Measurements from ENCODE around the gene PGA3.
A peak's percentile ranks its signal among the peaks of the same experiment; 100 is the strongest.
"Not testable (repeated sequence)": the region's sequence is repeated elsewhere in the genome, so short reads cannot be mapped to it uniquely, and the experiment has no call there.

PGA3 gene

DNA sequence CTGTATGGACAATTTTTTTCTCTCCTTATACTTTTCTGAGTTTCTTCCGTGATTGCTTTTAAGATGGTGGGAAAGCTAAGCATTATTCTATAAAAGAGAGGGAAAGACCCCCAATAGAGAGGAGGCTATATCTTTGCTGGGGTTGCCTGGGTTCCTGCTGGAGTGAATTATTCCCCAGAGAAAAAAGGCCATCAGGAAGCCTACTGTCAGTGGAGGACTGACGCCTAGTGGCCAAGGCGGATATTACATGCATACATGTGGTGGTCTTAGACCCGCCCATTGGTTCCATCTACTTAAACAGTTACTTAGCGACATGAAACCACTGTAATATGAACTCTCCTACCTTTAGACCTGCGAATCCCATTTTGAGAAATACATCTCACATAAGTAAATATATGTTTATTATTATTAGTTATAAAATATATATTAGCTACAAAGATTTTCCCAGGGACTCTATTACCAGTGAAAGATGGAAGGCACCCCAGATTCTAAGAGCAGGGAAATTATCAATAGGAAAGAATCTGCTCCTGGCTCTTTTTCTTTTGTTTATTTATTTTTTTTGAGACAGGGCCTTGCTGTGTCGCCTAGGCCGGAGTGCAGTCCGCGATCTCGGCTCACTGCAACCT is 15.7 kb upstream of the PGA3 start:
- DNase-seq = peak; percentile 43 to 67 (median 58)
- no peaks in the 10 kb centered on the region for H3K4me1 ChIP-seq (ENCODE audit: control insufficient read depth, insufficient read depth, low read length, poor library complexity, severe bottlenecking)
- H3K36me3 ChIP-seq (ENCODE audit: control insufficient read depth, insufficient read depth, low read length) = no peaks in the 10 kb centered on the region
- H3K27me3 ChIP-seq (replicated peaks; ENCODE audit: control insufficient read depth, insufficient read depth, low read length, poor library complexity, severe bottlenecking) = no peaks in the 10 kb centered on the region
- no peak overlapping the region for H3K27ac ChIP-seq (ENCODE audit: insufficient read depth, low read length, poor library complexity, severe bottlenecking)
- no peaks in the 10 kb centered on the region for H3K9me3 ChIP-seq (ENCODE audit: control insufficient read depth, low read length)
- H3K4me3 ChIP-seq (ENCODE audit: insufficient read depth, low read depth, low read length, poor library complexity, severe bottlenecking) = no peak overlapping the region

DNA sequence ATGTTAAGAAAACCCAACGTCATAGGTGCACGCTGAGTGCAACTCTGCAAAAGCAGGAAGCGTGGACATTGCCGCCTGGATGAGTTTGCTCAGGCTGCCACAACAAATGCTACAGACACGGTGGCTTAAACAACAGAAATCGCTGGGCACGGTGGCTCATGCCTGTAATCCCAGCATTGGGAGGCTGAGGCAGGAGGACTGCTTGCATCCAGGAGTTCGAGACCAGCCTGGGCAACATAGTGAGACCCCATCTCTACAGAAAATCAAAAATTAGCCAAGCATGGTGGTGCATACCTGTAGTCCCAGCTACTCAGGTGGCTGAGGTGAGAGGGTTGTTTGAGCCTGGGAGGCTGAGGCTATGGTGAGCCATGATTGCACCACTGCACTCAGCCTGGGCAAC is 13.4 kb upstream of the PGA3 start:
- no peak for DNase-seq
- Histone ChIP-seq H3K27me3 (replicated peaks; ENCODE audit: control insufficient read depth, insufficient read depth, low read length, poor library complexity, severe bottlenecking) (no peaks in the 10 kb centered on the region), H3K27ac (ENCODE audit: insufficient read depth, low read length, poor library complexity, severe bottlenecking) (no peak overlapping the region), H3K4me1 (ENCODE audit: control insufficient read depth, insufficient read depth, low read length, poor library complexity, severe bottlenecking) (no peaks in the 10 kb centered on the region), H3K9me3 (ENCODE audit: control insufficient read depth, low read length) (no peaks in the 10 kb centered on the region), H3K36me3 (ENCODE audit: control insufficient read depth, insufficient read depth, low read length) (no peaks in the 10 kb centered on the region), H3K4me3 (ENCODE audit: insufficient read depth, low read depth, low read length, poor library complexity, severe bottlenecking) (no peak overlapping the region)

DNA sequence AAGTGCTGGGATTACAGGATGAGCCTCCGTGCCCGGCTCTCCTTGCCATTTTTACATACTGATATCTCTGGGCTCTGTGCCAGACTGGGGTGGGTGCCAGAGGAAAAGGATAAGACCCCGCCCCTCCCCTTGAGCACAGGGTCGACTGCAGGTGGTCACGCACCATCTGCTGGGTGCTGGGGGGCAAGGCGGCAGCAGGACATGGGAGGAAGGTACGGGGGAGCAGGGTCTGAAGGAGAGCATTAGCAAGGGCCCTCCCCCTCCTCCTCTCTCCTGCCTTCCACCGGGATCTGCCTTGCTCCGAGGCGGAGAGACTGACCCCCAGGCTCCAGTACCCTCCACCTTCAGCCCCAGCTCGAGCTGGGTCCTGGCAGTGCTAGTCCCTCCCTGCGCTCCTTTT is 9.7 kb upstream of the PGA3 start:
- no peak for DNase-seq
- no peak overlapping the region for H3K4me3 ChIP-seq (ENCODE audit: insufficient read depth, low read depth, low read length, poor library complexity, severe bottlenecking)
- no peaks in the 10 kb centered on the region for H3K9me3 ChIP-seq (ENCODE audit: control insufficient read depth, low read length)
- no peak overlapping the region for H3K27ac ChIP-seq (ENCODE audit: insufficient read depth, low read length, poor library complexity, severe bottlenecking)
- no peaks in the 10 kb centered on the region for H3K36me3 ChIP-seq (ENCODE audit: control insufficient read depth, insufficient read depth, low read length)
- H3K27me3 ChIP-seq (replicated peaks; ENCODE audit: control insufficient read depth, insufficient read depth, low read length, poor library complexity, severe bottlenecking) = no peaks in the 10 kb centered on the region
- no peaks in the 10 kb centered on the region for H3K4me1 ChIP-seq (ENCODE audit: control insufficient read depth, insufficient read depth, low read length, poor library complexity, severe bottlenecking)

DNA sequence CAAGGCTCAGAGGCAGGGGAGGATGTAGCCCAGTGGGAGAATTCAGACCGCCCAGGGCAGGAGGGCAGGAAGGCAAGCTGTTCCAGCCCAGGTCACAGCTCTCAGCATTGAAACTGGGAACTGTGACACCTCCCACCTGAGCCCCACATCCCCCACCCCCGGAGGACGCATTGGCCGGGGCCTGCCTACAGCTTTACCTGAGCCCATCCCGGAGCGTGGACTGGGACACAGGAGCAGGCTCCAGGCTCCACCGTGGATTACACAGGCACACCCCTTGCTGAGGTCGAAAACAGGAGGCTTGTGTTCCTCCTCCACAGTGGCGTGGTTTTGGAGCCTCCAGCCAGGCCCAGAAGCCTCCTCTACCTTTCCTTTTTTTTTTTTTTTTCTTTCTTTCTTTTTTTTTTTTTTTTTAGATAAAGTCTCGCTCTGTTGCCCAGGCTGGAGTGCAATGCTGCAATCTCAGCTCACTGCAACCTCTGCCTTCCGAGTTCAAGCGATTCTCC is 9.1 kb upstream of the PGA3 start:
- Histone ChIP-seq H3K4me3 (ENCODE audit: insufficient read depth, low read depth, low read length, poor library complexity, severe bottlenecking) (no peak overlapping the region), H3K4me1 (ENCODE audit: control insufficient read depth, insufficient read depth, low read length, poor library complexity, severe bottlenecking) (no peaks in the 10 kb centered on the region), H3K36me3 (ENCODE audit: control insufficient read depth, insufficient read depth, low read length) (no peaks in the 10 kb centered on the region), H3K9me3 (ENCODE audit: control insufficient read depth, low read length) (no peaks in the 10 kb centered on the region), H3K27ac (ENCODE audit: insufficient read depth, low read length, poor library complexity, severe bottlenecking) (no peak overlapping the region), H3K27me3 (replicated peaks; ENCODE audit: control insufficient read depth, insufficient read depth, low read length, poor library complexity, severe bottlenecking) (no peaks in the 10 kb centered on the region)
- DNase-seq = no peak

DNA sequence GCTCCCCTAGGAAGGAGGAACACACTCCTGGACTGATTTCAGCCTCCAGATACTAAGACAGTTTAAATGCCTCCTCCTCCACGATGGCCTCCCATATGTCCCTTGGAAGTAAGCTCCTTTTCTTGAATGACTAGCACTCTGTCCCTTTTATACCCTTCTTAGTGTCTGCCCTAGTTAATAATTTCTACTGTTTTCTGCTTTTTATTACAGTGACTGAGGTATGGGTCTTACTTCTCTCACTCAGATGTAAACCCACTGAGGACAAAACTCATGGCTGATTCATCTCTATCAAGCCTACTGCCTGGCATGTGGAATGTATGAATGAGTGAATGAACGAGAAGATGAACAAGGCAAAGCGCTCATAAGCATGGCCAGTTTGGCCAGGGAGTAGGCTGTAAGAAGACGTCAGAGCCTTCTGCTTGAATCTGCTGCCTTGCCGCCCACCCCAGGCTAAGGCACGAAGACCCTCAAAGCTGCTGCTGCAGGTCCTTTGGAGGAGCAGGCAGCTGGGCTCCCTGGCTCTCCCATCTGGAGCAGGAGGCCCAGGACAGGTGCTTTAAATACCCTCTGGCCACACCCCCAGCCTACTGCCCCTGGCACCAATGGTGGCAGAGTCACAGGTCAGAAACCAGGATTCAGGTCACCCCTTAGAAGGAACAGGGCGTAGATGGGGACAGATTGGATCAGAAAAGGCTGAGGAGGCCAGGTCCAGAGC is 8.2 kb upstream of the PGA3 start:
- Histone ChIP-seq H3K9me3 (ENCODE audit: control insufficient read depth, low read length) (no peaks in the 10 kb centered on the region), H3K4me3 (ENCODE audit: insufficient read depth, low read depth, low read length, poor library complexity, severe bottlenecking) (no peak overlapping the region), H3K36me3 (ENCODE audit: control insufficient read depth, insufficient read depth, low read length) (no peaks in the 10 kb centered on the region), H3K4me1 (ENCODE audit: control insufficient read depth, insufficient read depth, low read length, poor library complexity, severe bottlenecking) (no peaks in the 10 kb centered on the region), H3K27ac (ENCODE audit: insufficient read depth, low read length, poor library complexity, severe bottlenecking) (no peak overlapping the region), H3K27me3 (replicated peaks; ENCODE audit: control insufficient read depth, insufficient read depth, low read length, poor library complexity, severe bottlenecking) (no peaks in the 10 kb centered on the region)
- DNase-seq = no peak

DNA sequence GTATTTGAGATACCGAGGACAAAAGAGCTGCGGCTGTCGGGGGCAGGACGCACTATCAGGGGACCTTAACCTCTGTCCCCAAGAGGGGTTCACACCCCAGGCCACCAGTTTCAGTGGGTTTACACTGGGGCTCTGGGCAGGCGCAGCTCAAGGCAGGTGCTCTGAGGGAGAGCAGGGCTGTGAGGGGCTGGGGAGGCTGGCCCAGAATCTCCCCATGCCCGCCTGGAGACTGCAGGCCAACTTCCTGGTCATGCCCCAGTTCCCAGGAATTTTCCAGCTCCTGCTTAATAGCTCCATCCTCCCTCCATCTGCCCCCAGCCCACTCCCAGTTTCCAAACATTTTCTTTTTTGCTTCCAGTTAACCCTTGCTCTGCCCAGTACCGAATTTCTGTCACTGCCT is 7.6 kb upstream of the PGA3 start:
- H3K36me3 ChIP-seq (ENCODE audit: control insufficient read depth, insufficient read depth, low read length) = no peaks in the 10 kb centered on the region
- H3K27ac ChIP-seq (ENCODE audit: insufficient read depth, low read length, poor library complexity, severe bottlenecking) = no peak overlapping the region
- no peak for DNase-seq
- no peaks in the 10 kb centered on the region for H3K4me1 ChIP-seq (ENCODE audit: control insufficient read depth, insufficient read depth, low read length, poor library complexity, severe bottlenecking)
- H3K9me3 ChIP-seq (ENCODE audit: control insufficient read depth, low read length) = no peaks in the 10 kb centered on the region
- no peaks in the 10 kb centered on the region for H3K27me3 ChIP-seq (replicated peaks; ENCODE audit: control insufficient read depth, insufficient read depth, low read length, poor library complexity, severe bottlenecking)
- no peak overlapping the region for H3K4me3 ChIP-seq (ENCODE audit: insufficient read depth, low read depth, low read length, poor library complexity, severe bottlenecking)

DNA sequence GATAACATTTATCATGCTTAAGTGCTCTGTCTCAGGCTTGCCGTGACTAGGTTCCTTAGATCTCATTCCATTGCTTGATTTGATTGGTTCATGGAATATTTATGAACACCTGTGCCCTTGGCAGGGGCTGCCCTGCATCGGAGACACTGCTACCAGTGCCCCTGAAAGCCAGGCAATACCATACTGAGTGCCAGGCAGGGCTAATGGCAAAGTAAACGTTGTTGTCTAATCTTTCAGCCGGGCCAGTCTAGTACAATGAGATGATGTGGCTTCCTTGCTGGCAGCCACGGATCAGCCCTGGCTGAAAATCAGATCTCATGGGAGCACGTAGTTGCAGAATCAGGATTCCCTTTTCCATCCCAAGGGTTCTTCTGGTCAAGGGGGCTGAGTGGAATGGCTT is 5.0 kb upstream of the PGA3 start:
- DNase-seq = no peak
- H3K4me3 ChIP-seq (ENCODE audit: insufficient read depth, low read depth, low read length, poor library complexity, severe bottlenecking) = no peak overlapping the region
- H3K27ac ChIP-seq (ENCODE audit: insufficient read depth, low read length, poor library complexity, severe bottlenecking) = no peak overlapping the region
- H3K36me3 ChIP-seq (ENCODE audit: control insufficient read depth, insufficient read depth, low read length) = no peaks in the 10 kb centered on the region
- no peaks in the 10 kb centered on the region for H3K9me3 ChIP-seq (ENCODE audit: control insufficient read depth, low read length)
- no peaks in the 10 kb centered on the region for H3K27me3 ChIP-seq (replicated peaks; ENCODE audit: control insufficient read depth, insufficient read depth, low read length, poor library complexity, severe bottlenecking)
- H3K4me1 ChIP-seq (ENCODE audit: control insufficient read depth, insufficient read depth, low read length, poor library complexity, severe bottlenecking) = no peaks in the 10 kb centered on the region

DNA sequence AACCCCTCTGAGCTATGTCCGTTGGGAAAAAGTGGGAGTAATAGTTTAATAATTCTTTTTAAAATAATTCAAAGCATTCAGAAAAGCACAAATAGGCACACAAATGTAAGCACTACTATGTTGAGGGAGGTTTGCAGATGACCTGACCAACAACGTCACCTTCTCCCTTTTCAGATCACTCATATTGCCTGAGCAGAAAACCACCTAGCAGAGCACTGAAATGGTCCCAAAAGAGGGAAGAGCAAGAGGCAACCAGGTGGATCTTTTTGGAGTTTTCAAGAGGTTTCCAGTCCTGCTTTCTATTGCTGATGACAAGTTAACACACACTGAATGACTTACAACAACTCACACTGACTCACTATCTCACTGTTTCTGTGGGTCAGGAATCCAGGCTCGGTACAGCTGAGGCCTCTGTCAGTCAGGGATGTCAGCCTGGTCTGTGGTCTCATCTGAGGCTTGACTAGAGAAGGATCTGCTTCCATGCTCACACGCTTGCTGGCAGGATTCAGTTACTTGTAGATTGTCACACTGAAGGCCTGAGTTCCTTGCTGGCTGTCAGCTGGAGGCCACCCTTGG is 4.3 kb upstream of the PGA3 start:
- no peaks in the 10 kb centered on the region for H3K9me3 ChIP-seq (ENCODE audit: control insufficient read depth, low read length)
- H3K4me3 ChIP-seq (ENCODE audit: insufficient read depth, low read depth, low read length, poor library complexity, severe bottlenecking) = no peak overlapping the region
- H3K27me3 ChIP-seq (replicated peaks; ENCODE audit: control insufficient read depth, insufficient read depth, low read length, poor library complexity, severe bottlenecking) = no peaks in the 10 kb centered on the region
- H3K36me3 ChIP-seq (ENCODE audit: control insufficient read depth, insufficient read depth, low read length) = no peaks in the 10 kb centered on the region
- H3K4me1 ChIP-seq (ENCODE audit: control insufficient read depth, insufficient read depth, low read length, poor library complexity, severe bottlenecking) = no peaks in the 10 kb centered on the region
- no peak overlapping the region for H3K27ac ChIP-seq (ENCODE audit: insufficient read depth, low read length, poor library complexity, severe bottlenecking)
- no peak for DNase-seq

DNA sequence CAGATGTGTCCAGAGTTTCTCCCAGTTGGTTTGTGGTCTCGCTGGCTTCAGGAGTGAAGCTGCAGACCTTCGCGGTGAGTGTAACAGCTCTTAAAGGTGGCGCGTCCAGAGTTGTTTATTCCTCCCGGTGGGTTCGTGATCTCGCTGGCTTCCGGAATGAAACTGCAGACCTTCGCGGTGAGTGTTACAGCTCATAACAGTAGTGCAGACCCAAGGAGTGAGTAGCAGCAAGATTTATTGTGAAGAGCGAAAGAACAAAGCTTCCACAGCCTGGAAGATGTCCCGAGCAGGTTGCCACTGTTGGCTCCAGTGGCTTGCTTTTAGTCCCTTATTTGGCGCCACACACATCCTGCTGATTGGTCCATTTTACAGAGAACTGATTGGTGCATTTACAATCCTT is 1.8 kb upstream of the PGA3 start:
- no peaks in the 10 kb centered on the region for H3K27me3 ChIP-seq (replicated peaks; ENCODE audit: control insufficient read depth, insufficient read depth, low read length, poor library complexity, severe bottlenecking)
- H3K4me1 ChIP-seq (ENCODE audit: control insufficient read depth, insufficient read depth, low read length, poor library complexity, severe bottlenecking) = no peaks in the 10 kb centered on the region

DNA sequence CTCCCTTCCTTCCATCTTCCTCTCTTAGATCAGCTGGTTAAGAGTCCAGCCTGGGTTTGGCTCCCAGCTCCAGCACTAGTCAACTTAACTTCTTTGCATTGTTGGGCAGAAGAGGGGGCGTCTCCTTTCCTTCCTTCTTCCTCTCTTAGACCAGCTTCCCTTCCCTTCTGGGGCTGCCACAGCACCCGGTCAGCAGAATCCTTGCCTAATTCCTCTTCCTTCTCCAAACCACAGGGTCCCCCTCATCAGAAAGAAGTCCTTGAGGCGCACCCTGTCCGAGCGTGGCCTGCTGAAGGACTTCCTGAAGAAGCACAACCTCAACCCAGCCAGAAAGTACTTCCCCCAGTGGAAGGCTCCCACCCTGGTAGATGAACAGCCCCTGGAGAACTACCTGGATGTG is 558 bp downstream of the PGA3 start:
- not testable (repeated sequence) for H3K36me3 ChIP-seq (ENCODE audit: control insufficient read depth, insufficient read depth, low read length); DNase-seq; H3K27ac ChIP-seq (ENCODE audit: insufficient read depth, low read length, poor library complexity, severe bottlenecking)

More for the DNA sequence above, 1.8 kb upstream of the PGA3 start:
- Histone ChIP-seq H3K36me3 (ENCODE audit: control insufficient read depth, insufficient read depth, low read length) (no peaks in the 10 kb centered on the region), H3K27ac (ENCODE audit: insufficient read depth, low read length, poor library complexity, severe bottlenecking) (no peak overlapping the region), H3K9me3 (ENCODE audit: control insufficient read depth, low read length) (no peaks in the 10 kb centered on the region), H3K4me3 (ENCODE audit: insufficient read depth, low read depth, low read length, poor library complexity, severe bottlenecking) (no peak overlapping the region)
- no peak for DNase-seq

More for the DNA sequence above, 558 bp downstream of the PGA3 start:
- not testable (repeated sequence) for H3K4me3 ChIP-seq (ENCODE audit: insufficient read depth, low read depth, low read length, poor library complexity, severe bottlenecking); H3K27me3 ChIP-seq (replicated peaks; ENCODE audit: control insufficient read depth, insufficient read depth, low read length, poor library complexity, severe bottlenecking); H3K4me1 ChIP-seq (ENCODE audit: control insufficient read depth, insufficient read depth, low read length, poor library complexity, severe bottlenecking); H3K9me3 ChIP-seq (ENCODE audit: control insufficient read depth, low read length)
